Karpas-422 (cell line): ENCODE results near the gene PI4K2B. TPM values are rescaled to one million over a fixed set of nuclear protein-coding genes. Genes with fewer than 3 reads are reported as not detected.

ENCODE experiments used
- DNase-seq: peaks from one replicate; pipeline ENCODE4 v3.0.0-alpha.2; 2015
- H2AFZ ChIP-seq: fragments of 200-600 bp; sonication (generic); 2 replicates; pipeline ENCODE4 v1.6.1; 2014; ENCODE audit warnings: antibody characterized with exemption, low read length, mixed read lengths
- H3K27ac ChIP-seq: fragments of 200-600 bp; sonication (generic); 2 replicates; pipeline ENCODE4 v1.5.1; 2014; ENCODE audit warnings: mild to moderate bottlenecking, low read length, moderate library complexity
- H3K27me3 ChIP-seq: fragments of 200-600 bp; sonication (generic); 2 replicates; pipeline ENCODE4 v1.6.1; 2014; ENCODE audit warnings: low read length, mixed read lengths
- H3K36me3 ChIP-seq: fragments of 200-600 bp; sonication (generic); 2 replicates; pipeline ENCODE4 v1.6.1; 2014; ENCODE audit warnings: low read length, mixed read lengths; ENCODE audit not compliant: insufficient read depth
- H3K4me1 ChIP-seq: fragments of 200-600 bp; sonication (generic); 2 replicates; pipeline ENCODE4 v1.6.1; 2014; ENCODE audit warnings: mild to moderate bottlenecking, low read length, mixed read lengths
- H3K4me2 ChIP-seq: fragments of 200-600 bp; sonication (generic); 2 replicates; pipeline ENCODE4 v1.6.1; 2014; ENCODE audit warnings: low read length, low read depth, mild to moderate bottlenecking; ENCODE audit not compliant: poor library complexity, severe bottlenecking
- H3K4me3 ChIP-seq: fragments of 200-600 bp; sonication (generic); 2 replicates; pipeline ENCODE4 v1.5.1; 2014; ENCODE audit warnings: mild to moderate bottlenecking, antibody characterized with exemption, low read length, mixed read lengths
- H3K79me2 ChIP-seq: fragments of 200-600 bp; sonication (generic); 2 replicates; pipeline ENCODE4 v1.6.1; 2014; ENCODE audit warnings: mild to moderate bottlenecking, low read length, mixed read lengths
- H3K9ac ChIP-seq: fragments of 200-600 bp; sonication (generic); 2 replicates; pipeline ENCODE4 v1.6.0; 2014; ENCODE audit warnings: low read length
- H3K9me2 ChIP-seq: fragments of 200-600 bp; sonication (generic), shearing (Covaris generic); replicated peaks from 2 replicates; pipeline ENCODE4 v1.6.0; 2014; ENCODE audit warnings: mild to moderate bottlenecking, low read length, moderate library complexity; ENCODE audit not compliant: insufficient read depth
- H3K9me3 ChIP-seq: fragments of 300-700, 200-600 bp; sonication (generic); 2 replicates; pipeline ENCODE4 v1.6.1; 2014; ENCODE audit warnings: low read length, mixed read lengths
- H4K20me1 ChIP-seq: fragments of 200-600 bp; sonication (generic); 2 replicates; pipeline ENCODE4 v1.6.1; 2014; ENCODE audit warnings: mild to moderate bottlenecking, antibody characterized with exemption, low read length, low read depth; ENCODE audit not compliant: insufficient read depth
- total RNA-seq: library from RNA; depleted of rRNA; stranded (reverse); fragments of >200 nt; shearing (Covaris generic); gene quantifications from 2 replicates; pipeline ENCODE4 v1.2.3, GENCODE V29; 2014; ENCODE audit warnings: low replicate concordance; rRNA removed

PI4K2B gene
- total RNA-seq: 21.5 and 38.4 TPM in 2 replicates

DNA sequence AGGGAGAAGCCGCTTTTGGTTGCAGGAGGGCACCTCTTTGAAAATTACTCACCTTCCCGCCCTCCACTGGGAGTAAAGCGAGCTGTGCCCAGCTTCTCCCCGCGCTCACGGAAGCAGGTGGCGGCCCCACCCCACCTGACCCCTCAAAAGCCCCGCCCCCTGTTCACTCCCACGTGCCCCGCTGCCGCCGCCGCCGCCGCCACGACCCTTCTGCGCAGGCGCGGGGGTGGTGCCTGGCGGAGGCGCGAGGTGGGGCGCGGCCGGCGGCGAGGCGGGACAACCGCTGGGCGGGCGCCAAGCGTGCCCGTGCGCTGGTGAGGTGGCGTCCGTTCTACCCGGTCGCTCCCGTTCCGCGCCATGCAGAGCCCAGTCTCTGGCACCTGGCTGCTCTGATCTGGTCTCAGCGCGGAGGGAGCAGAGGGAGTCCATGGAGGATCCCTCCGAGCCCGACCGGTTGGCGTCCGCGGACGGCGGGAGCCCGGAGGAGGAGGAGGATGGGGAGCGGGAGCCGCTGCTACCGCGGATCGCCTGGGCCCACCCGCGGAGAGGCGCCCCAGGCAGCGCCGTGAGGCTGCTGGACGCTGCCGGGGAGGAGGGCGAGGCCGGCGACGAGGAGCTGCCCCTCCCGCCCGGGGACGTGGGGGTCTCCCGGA, at the start of gene PI4K2B:
PI4K2B (plus strand) TSS at position 297 of the 653 bp plus-strand sequence; CDS start at position 428, 131 bp downstream.
- H2AFZ ChIP-seq: peak within 1 kb of the TSS; percentile 92
- peak within 1 kb of the TSS; percentile 89 for H3K4me2 ChIP-seq

DNA sequence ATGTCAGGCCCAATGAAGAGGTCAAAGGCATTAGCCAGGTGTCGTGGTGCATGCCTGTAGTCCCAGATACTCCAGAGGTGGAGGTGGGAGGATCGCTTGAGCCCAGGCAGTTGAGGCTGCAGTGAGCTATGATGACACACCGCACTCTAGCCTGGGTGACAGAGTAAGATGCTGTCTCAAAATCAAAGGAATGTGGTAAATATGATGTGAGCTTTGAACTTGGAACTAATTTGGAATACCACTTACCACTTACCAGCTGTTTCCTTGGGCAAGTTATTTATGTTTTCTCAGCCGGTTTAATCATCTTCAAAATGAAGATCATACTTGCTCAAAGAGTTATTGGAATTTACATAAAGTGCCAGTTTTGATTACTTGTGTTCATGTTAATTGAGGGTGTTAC, 49.8 kb upstream of the PI4K2B start:
- Histone ChIP-seq H3K9me3 (no peaks in the 10 kb centered on the region), H3K4me3 (no peak overlapping the region), H3K9ac (no peak overlapping the region), H3K4me2 (no peak overlapping the region), H3K9me2 (no peaks in the 10 kb centered on the region), H3K27me3 (no peaks in the 10 kb centered on the region), H3K36me3 (no peaks in the 10 kb centered on the region), H4K20me1 (no peaks in the 10 kb centered on the region), H2AFZ (no peak overlapping the region), H3K4me1 (no peaks in the 10 kb centered on the region; the same call in 1 of the 2 replicates), H3K27ac (no peak overlapping the region), H3K79me2 (no peaks in the 10 kb centered on the region)
- DNase-seq: no peak

More for the DNA sequence above, at the start of gene PI4K2B:
- Histone ChIP-seq H3K4me1 (peaks cover 18% of the 10 kb centered on the region), H3K9ac (peak within 1 kb of the TSS; percentile 81), H3K27ac (peak within 1 kb of the TSS; percentile 82), H3K9me2 (no peaks in the 10 kb centered on the region), H4K20me1 (no peaks in the 10 kb centered on the region), H3K4me3 (peak within 1 kb of the TSS; percentile 72), H3K9me3 (peaks cover 14% of the 10 kb centered on the region), H3K36me3 (peaks cover 15% of the 10 kb centered on the region), H3K27me3 (no peaks in the 10 kb centered on the region), H3K79me2 (peaks cover 41% of the 10 kb centered on the region)
- peak; percentile 98 for DNase-seq

DNA sequence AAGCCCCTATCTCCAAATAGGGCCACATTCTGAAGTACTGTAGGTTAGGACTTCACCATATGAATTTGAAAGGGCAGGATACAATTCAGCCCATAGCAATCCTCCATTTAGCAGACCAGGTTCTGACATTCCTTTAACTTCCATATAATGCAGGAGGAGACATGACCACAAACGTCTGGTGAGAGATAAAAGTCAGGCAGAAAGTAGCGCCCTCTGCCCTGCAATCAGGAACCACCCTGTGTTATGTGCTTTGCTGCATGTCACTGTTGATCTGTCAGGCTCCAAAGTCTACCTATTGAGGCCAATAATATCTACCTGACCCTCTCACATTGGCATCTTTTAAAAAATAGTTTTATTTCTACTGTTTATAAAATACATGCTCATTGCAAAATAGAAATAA, 43.4 kb upstream of the PI4K2B start:
- H3K9me3 ChIP-seq: no peaks in the 10 kb centered on the region
- H3K27ac ChIP-seq: no peak overlapping the region
- no peaks in the 10 kb centered on the region for H3K9me2 ChIP-seq
- H3K9ac ChIP-seq: no peak overlapping the region
- no peak overlapping the region for H3K4me2 ChIP-seq
- no peaks in the 10 kb centered on the region for H3K4me1 ChIP-seq
- DNase-seq: no peak
- no peaks in the 10 kb centered on the region for H3K36me3 ChIP-seq
- H2AFZ ChIP-seq: no peak overlapping the region
- H4K20me1 ChIP-seq: no peaks in the 10 kb centered on the region
- H3K4me3 ChIP-seq: no peak overlapping the region
- H3K79me2 ChIP-seq: no peaks in the 10 kb centered on the region
- no peaks in the 10 kb centered on the region for H3K27me3 ChIP-seq

DNA sequence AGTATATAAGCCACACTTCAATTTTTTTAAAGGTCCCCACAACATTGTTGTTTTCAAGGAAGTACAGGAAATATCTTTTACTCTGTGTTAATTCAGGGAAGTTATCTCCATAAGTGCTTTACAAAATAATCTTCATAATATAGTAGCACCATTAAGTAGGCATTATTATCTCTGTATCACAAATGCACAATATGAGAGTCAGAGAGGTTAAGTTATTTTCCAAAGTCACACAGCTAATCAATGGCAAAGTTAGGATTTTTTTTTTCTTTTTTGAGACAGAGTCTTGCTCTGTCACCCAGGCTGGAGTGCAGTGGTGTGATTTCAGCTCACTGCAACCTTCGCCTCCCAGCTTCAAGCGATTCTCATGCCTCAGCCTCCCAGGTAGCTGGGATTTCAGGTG, 35.1 kb upstream of the PI4K2B start:
- Histone ChIP-seq H3K4me1 (no peaks in the 10 kb centered on the region), H3K79me2 (no peaks in the 10 kb centered on the region), H3K4me3 (no peak overlapping the region), H3K27ac (no peak overlapping the region), H3K9me3 (no peaks in the 10 kb centered on the region), H3K36me3 (no peaks in the 10 kb centered on the region), H3K27me3 (no peaks in the 10 kb centered on the region), H3K9ac (no peak overlapping the region), H4K20me1 (no peaks in the 10 kb centered on the region), H3K4me2 (no peak overlapping the region), H2AFZ (no peak overlapping the region), H3K9me2 (no peaks in the 10 kb centered on the region)
- no peak for DNase-seq

DNA sequence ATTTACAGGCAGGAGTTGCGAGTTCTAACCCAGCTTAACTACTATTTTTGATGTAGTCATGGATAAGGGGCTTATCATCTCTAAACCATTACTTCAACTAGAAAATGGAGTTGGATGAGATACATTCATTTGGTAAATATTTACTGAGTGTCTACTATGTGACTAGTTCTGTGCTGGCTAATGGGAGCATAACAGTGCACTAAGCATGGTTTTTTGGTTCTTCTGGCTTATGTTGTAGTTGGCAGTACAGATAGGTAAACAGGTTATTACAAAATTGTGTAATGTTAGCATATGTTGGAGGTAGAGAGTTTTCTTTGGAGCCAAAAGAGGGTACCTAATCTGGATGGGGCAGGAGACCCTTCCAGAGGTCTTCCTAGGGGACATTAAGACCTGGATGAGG, 25.8 kb upstream of the PI4K2B start:
- Histone ChIP-seq H3K9me2 (0 out of 2 replicates have a peak, but pooled peaks cover 3% of the 10 kb centered on the region), H3K9me3 (no peaks in the 10 kb centered on the region), H3K36me3 (no peaks in the 10 kb centered on the region), H3K4me1 (no peaks in the 10 kb centered on the region), H4K20me1 (no peaks in the 10 kb centered on the region), H3K9ac (no peak overlapping the region), H3K27me3 (no peaks in the 10 kb centered on the region), H3K79me2 (no peaks in the 10 kb centered on the region), H3K27ac (no peak overlapping the region), H3K4me2 (no peak overlapping the region), H2AFZ (no peak overlapping the region), H3K4me3 (no peak overlapping the region)
- no peak for DNase-seq

DNA sequence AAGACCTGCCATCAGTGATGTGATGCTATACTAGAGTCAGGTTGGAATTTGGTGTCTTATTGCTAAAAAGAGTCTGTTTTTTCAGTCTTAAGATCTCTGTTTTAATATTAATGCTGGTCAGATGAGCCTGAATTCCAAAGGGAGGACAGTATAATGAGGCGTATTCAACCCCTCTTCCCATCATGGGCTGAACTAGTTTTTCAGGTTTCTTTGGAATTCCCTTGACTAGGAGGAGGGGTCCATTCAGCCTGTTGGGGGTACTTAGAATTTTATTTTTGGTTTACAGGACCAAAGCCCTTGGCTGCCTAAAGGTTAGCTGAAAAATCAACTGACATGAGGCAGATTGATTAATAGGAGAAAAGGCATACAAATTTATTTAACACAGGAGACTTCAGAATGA, 24.1 kb upstream of the PI4K2B start:
- Histone ChIP-seq H3K4me3 (no peak overlapping the region), H3K4me1 (no peaks in the 10 kb centered on the region), H3K9me3 (no peaks in the 10 kb centered on the region), H3K9me2 (0 out of 2 replicates have a peak, but pooled peaks cover 3% of the 10 kb centered on the region), H3K36me3 (no peaks in the 10 kb centered on the region), H3K9ac (no peak overlapping the region), H3K79me2 (no peaks in the 10 kb centered on the region), H3K27ac (no peak overlapping the region), H3K4me2 (no peak overlapping the region), H4K20me1 (no peaks in the 10 kb centered on the region), H2AFZ (no peak overlapping the region), H3K27me3 (no peaks in the 10 kb centered on the region)
- no peak for DNase-seq

DNA sequence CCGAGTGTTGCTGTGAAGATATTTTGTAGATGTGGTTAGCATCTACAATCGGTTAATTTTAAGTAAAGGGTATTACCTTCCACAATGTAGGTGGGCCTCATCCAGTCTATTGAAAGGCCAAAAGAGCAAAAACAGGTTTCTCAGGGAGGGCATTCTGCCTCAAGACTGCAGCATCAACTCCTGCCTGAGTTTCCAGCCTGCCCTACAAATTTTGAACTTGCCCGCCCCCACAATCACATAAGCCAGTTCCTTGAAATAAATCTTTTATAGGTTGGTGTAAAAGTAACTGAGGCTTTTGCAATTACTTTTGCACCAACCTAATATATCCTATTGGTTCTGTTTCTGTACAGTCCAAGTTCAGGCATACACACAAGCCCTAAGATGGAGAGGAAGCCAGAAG, 22.1 kb upstream of the PI4K2B start:
- Histone ChIP-seq H3K79me2 (no peaks in the 10 kb centered on the region), H3K9me3 (no peaks in the 10 kb centered on the region), H3K4me2 (no peak overlapping the region), H3K9me2 (0 out of 2 replicates have a peak, but pooled peaks cover 3% of the 10 kb centered on the region), H3K27me3 (no peaks in the 10 kb centered on the region), H3K4me1 (no peaks in the 10 kb centered on the region), H2AFZ (no peak overlapping the region), H3K27ac (no peak overlapping the region), H3K9ac (no peak overlapping the region), H4K20me1 (no peaks in the 10 kb centered on the region), H3K4me3 (no peak overlapping the region), H3K36me3 (no peaks in the 10 kb centered on the region)
- no peak for DNase-seq

DNA sequence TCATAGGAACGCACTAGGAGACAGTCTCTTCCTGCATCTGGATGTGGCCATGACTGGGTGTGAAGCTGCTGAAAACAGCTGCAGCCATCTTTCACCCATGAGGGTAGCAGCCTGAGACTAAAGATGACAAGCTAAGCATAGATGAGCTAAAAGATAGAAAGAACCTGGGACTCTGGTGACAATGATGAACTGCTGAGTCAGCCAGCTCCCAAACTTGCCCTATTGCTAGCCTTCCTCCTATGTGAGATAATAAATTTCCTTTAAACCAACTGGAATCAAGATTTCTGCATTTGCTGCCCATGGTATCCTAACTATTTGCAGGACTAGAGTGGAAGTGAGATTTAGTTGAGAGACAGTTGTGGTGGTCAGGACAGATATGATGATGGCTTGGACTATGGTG, 21.0 kb upstream of the PI4K2B start:
- Histone ChIP-seq H3K4me2 (no peak overlapping the region), H3K27ac (no peak overlapping the region), H3K27me3 (no peaks in the 10 kb centered on the region), H2AFZ (no peak overlapping the region), H3K4me1 (no peaks in the 10 kb centered on the region), H3K9ac (no peak overlapping the region), H3K9me3 (no peaks in the 10 kb centered on the region), H3K36me3 (no peaks in the 10 kb centered on the region), H3K4me3 (no peak overlapping the region), H3K79me2 (no peaks in the 10 kb centered on the region), H3K9me2 (0 out of 2 replicates have a peak, but pooled peaks cover 3% of the 10 kb centered on the region), H4K20me1 (no peaks in the 10 kb centered on the region)
- no peak for DNase-seq
